ENCODE data around the gene HIVEP1.

Gene HIVEP1

GRCh38 chr6:12048609-12049008 lies 36.5 kb downstream of the HIVEP1 start:
- no peak for DNase-seq (ENCODE audit: low read depth in 2 of 2)

- DNase-seq (ENCODE audit: low read depth in 2 of 2) = no peak
Observed at GRCh38 chr6:12049165-12049564, 37.1 kb downstream of the HIVEP1 start.

GRCh38 chr6:12051861-12052368 lies 39.8 kb downstream of the HIVEP1 start:
- DNase-seq (ENCODE audit: low read depth in 2 of 2) = peak in 1 of 2 experiments; percentile 26

GRCh38 chr6:12058172-12058961 lies 46.3 kb downstream of the HIVEP1 start:
- DNase-seq (ENCODE audit: low read depth in 2 of 2) = no peak

- DNase-seq (ENCODE audit: low read depth in 2 of 2) = peak; percentile 38 to 52
Observed at GRCh38 chr6:12060780-12061609, 48.9 kb downstream of the HIVEP1 start.

GRCh38 chr6:12062605-12063004 lies 50.5 kb downstream of the HIVEP1 start:
- no peak for DNase-seq (ENCODE audit: low read depth in 2 of 2)

- DNase-seq (ENCODE audit: low read depth in 2 of 2) = no peak
Observed at GRCh38 chr6:12064131-12064530, 52.0 kb downstream of the HIVEP1 start.

- no peak for DNase-seq (ENCODE audit: low read depth in 2 of 2)
Observed at GRCh38 chr6:12064538-12065071, 52.5 kb downstream of the HIVEP1 start.

GRCh38 chr6:12065321-12066140 lies 53.4 kb downstream of the HIVEP1 start:
- DNase-seq (ENCODE audit: low read depth in 2 of 2) = no peak

GRCh38 chr6:12066297-12066696 lies 54.2 kb downstream of the HIVEP1 start:
- no peak for DNase-seq (ENCODE audit: low read depth in 2 of 2)

GRCh38 chr6:12068899-12069557 lies 56.9 kb downstream of the HIVEP1 start:
- DNase-seq (ENCODE audit: low read depth in 2 of 2) = no peak

- DNase-seq (ENCODE audit: low read depth in 2 of 2) = no peak
Observed at GRCh38 chr6:12069891-12070529, 57.9 kb downstream of the HIVEP1 start.

GRCh38 chr6:12071064-12071615 lies 59.0 kb downstream of the HIVEP1 start:
- DNase-seq (ENCODE audit: low read depth in 2 of 2) = no peak

- DNase-seq (ENCODE audit: low read depth in 2 of 2) = no peak
Observed at GRCh38 chr6:12075067-12075563, 63.0 kb downstream of the HIVEP1 start.

GRCh38 chr6:12077021-12077710 lies 65.1 kb downstream of the HIVEP1 start:
- DNase-seq (ENCODE audit: low read depth in 2 of 2) = no peak

- DNase-seq (ENCODE audit: low read depth in 2 of 2) = no peak
Observed at GRCh38 chr6:12078014-12078413, 65.9 kb downstream of the HIVEP1 start.

- DNase-seq (ENCODE audit: low read depth in 2 of 2) = no peak
Observed at GRCh38 chr6:12081771-12082170, 69.7 kb downstream of the HIVEP1 start.

GRCh38 chr6:12082368-12082767 lies 70.3 kb downstream of the HIVEP1 start:
- no peak for DNase-seq (ENCODE audit: low read depth in 2 of 2)

- DNase-seq (ENCODE audit: low read depth in 2 of 2) = no peak
Observed at GRCh38 chr6:12083302-12083701, 71.2 kb downstream of the HIVEP1 start.
